AG09309 (cell line): ENCODE results near the gene EYS.

Source experiments
- DNase-seq: peaks from one replicate; pipeline ENCODE4 v3.0.0-alpha.2; 2010; ENCODE audit warnings: low read depth
- H3K4me3 ChIP-seq: 2 replicates; pipeline ENCODE4 v1.5.1; 2011; ENCODE audit warnings: mild to moderate bottlenecking, low read depth, low read length, moderate library complexity; ENCODE audit not compliant: control insufficient read depth
- TF ChIP-seq, protein P1 (sequence below): IDR thresholded peaks from 2 replicates; pipeline ENCODE4 v1.5.1; 2011; ENCODE audit warnings: mild to moderate bottlenecking, low read depth, low read length, inconsistent platforms; ENCODE audit not compliant: insufficient read depth, control insufficient read depth; ENCODE audit errors: missing control alignments

EYS gene

DNA sequence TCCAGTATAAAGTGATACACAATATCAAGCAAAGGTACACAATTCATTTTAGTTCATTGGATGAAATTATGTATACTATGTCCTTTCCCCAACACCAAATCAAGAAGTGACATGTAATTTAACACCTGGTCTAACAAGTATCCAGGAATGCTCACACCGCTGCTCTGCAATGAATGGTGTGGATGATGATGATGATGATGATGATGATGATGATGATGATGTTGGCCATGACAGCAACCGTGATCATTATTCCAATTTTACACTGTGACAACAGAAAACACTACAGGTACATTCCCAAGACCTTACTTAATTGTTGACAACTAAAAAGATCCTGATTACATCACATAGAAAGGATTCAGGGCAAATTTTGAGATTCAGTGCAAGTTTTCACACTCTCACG, 1449.4 kb downstream of the EYS start:
- H3K4me3 ChIP-seq: no peak overlapping the region
- DNase-seq: no peak
- TF ChIP-seq, protein P1, sequence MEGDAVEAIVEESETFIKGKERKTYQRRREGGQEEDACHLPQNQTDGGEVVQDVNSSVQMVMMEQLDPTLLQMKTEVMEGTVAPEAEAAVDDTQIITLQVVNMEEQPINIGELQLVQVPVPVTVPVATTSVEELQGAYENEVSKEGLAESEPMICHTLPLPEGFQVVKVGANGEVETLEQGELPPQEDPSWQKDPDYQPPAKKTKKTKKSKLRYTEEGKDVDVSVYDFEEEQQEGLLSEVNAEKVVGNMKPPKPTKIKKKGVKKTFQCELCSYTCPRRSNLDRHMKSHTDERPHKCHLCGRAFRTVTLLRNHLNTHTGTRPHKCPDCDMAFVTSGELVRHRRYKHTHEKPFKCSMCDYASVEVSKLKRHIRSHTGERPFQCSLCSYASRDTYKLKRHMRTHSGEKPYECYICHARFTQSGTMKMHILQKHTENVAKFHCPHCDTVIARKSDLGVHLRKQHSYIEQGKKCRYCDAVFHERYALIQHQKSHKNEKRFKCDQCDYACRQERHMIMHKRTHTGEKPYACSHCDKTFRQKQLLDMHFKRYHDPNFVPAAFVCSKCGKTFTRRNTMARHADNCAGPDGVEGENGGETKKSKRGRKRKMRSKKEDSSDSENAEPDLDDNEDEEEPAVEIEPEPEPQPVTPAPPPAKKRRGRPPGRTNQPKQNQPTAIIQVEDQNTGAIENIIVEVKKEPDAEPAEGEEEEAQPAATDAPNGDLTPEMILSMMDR: no peak

DNA sequence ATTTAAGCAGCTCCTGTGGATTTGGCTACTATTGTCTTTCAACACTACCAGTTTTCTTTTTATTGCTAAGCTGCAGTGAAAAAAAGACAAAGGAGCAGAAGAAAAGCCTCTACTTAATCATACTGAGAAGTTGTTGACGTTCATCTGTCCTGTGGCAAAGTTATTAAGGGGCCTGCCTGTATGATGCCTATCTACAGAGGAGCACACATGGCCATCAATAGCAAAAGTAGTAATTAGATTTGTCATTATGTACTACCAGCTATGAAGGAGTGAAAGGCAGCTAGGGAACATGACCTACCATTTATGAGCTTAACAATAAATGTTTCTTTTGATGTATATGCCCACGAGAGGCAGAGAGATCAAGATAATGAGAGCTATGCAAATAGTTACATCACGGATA, 1450.5 kb downstream of the EYS start:
- H3K4me3 ChIP-seq: no peak overlapping the region
- DNase-seq: no peak
- TF ChIP-seq, protein P1: no peak

DNA sequence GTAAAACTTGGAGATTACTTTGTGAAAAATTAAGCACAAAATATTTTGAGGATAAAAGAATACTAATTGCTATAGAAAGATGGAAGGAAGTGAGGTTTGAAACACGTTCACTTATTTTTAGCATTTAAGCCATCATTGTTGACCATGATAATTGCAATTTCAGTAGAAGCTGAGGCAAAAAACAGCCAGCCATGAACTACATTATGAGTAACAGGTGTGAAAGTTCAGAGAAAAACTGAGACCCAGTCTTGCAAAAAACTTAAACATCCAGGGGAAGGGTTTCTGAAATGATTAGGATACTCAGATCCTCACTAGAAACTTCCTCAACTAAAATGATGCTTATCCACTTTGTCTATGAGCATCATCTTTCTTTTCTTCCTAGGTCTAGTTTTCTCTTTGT, 1452.0 kb downstream of the EYS start:
- no peak for DNase-seq
- TF ChIP-seq, protein P1: no peak
- no peak overlapping the region for H3K4me3 ChIP-seq

DNA sequence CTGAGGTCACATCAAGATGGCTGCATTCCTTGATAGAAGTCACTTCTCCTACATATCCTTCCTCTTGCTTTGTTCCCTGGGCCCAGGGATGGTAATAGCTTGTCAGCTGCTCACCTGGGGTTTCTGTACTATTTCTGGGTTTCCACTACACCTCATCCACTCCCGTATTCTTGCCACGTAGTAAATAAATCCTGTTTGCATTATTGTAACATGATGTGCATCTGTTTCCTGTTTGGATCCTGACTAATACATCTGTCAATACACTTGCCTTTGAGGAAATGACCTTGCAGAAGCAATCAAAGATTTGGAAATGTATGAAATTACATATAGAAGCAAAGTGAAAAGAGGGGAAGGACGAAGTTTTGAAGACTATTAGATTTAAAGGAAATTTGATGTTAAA, 1452.5 kb downstream of the EYS start:
- TF ChIP-seq, protein P1: no peak
- DNase-seq: no peak

DNA sequence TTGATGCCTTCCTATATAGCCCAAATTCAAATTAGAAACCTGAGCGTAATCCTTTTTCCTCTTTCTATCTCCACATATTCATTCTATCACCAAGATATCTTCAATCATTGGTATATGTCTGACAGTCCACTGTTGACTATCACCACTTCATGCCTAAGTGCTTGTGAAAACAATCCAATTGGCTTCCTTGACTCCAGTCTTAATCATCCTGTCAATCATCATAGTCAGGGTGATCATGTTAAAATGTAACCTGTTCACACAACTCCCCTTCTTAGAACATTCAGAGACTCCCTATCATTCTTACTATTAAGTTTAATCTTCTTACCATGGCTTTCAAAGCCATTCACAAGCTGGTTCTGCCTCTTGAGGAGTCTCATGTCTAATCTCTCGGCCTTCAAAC, 1454.8 kb downstream of the EYS start:
- no peak for DNase-seq
- no peak overlapping the region for H3K4me3 ChIP-seq
- TF ChIP-seq, protein P1: no peak

More for the DNA sequence above, 1452.5 kb downstream of the EYS start:
- H3K4me3 ChIP-seq: no peak overlapping the region

DNA sequence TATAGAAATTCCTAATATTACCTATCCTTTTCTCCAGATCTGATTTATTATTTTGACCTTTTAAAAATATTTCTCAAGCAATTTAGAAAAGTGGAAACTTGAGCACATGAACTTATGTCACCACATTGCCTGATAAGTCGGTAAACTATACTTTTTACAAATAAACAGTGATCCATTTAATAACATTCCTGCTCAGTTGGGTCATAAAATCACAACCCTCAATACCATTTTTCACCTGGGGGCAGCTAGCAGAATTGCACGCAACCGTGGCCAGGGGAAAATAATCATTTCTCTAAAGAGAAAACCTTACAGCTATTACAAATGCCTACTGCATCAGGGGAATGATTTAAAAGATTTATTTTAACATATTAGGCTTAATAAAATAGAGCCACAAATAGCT, 1456.9 kb downstream of the EYS start:
- no peak for DNase-seq
- TF ChIP-seq, protein P1: no peak
- no peak overlapping the region for H3K4me3 ChIP-seq

DNA sequence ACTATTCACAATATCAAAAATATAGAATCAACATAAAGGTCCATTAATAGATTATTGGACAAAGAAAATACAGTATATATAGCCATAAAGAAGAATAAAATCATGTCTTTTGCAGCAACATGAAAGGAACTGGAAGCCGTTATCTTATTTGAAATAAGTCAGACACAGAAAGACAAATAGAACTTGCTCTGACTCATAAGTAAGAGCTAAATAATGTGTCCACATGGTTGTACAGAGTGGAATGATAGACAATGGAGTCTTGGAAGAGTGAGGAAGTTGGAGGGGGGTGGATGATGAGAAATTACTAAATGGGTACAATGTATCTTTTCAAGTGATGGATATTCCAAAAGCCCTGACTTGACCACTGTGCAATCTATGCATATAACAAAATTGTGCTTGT, 1457.9 kb downstream of the EYS start:
- no peak for DNase-seq
- no peak overlapping the region for H3K4me3 ChIP-seq
- TF ChIP-seq, protein P1: no peak
